ENCODE measurements around the gene TCF3.
"Not testable (repeated sequence)": the region's sequence is repeated elsewhere in the genome, so short reads cannot be mapped to it uniquely, and the experiment has no call there.

Gene TCF3

GRCh38 chr19:1672769-1673644 lies 20.6 kb upstream of the TCF3 start:
- no peak for DNase-seq

- peak; percentile 58 for DNase-seq
Measured at GRCh38 chr19:1672038-1672768, 19.8 kb upstream of the TCF3 start.

GRCh38 chr19:1671716-1672037 lies 19.3 kb upstream of the TCF3 start:
- DNase-seq, result no peak

- DNase-seq, result peak; percentile 25
Measured at GRCh38 chr19:1670747-1671146, 18.3 kb upstream of the TCF3 start.

- DNase-seq, result peak; percentile 17
Measured at GRCh38 chr19:1668486-1669270, 16.3 kb upstream of the TCF3 start.

- no peak for DNase-seq
Measured at GRCh38 chr19:1668048-1668485, 15.7 kb upstream of the TCF3 start.

GRCh38 chr19:1665565-1666047 lies 13.2 kb upstream of the TCF3 start:
- no peak for DNase-seq

GRCh38 chr19:1663852-1664251 lies 11.4 kb upstream of the TCF3 start:
- no peak for DNase-seq

GRCh38 chr19:1663227-1663626 lies 10.8 kb upstream of the TCF3 start:
- not testable (repeated sequence) for DNase-seq

- DNase-seq, result no peak
Measured at GRCh38 chr19:1661995-1662394, 9.6 kb upstream of the TCF3 start.

GRCh38 chr19:1659084-1659427 lies 6.6 kb upstream of the TCF3 start:
- no peak for DNase-seq

- DNase-seq, result no peak
Measured at GRCh38 chr19:1658150-1659083, 6.0 kb upstream of the TCF3 start.

- DNase-seq, result no peak
Measured at GRCh38 chr19:1657746-1658145, 5.3 kb upstream of the TCF3 start.

GRCh38 chr19:1656988-1657536 lies 4.6 kb upstream of the TCF3 start:
- DNase-seq, result no peak

- DNase-seq, result no peak
Measured at GRCh38 chr19:1655987-1656608, 3.7 kb upstream of the TCF3 start.

- no peak for DNase-seq
Measured at GRCh38 chr19:1655131-1655981, 2.9 kb upstream of the TCF3 start.

- DNase-seq, result no peak
Measured at GRCh38 chr19:1654178-1654792, 1.9 kb upstream of the TCF3 start.

GRCh38 chr19:1653300-1653628 lies 849 bp upstream of the TCF3 start:
- DNase-seq, result no peak

GRCh38 chr19:1651568-1652291 lies 685 bp downstream of the TCF3 start:
- DNase-seq, result peak; percentile 33
